ENCODE results near the gene MOBP.

Gene MOBP

GRCh38 chr3:39491733-39492350 lies 24.4 kb downstream of the MOBP start:
- no peak for TF ChIP-seq CTCF (IDR thresholded peaks at IDR 0.05; ENCODE audit: low read depth, low read length, missing control alignments)
- no peak for DNase-seq (ENCODE audit: extremely low read depth, low read depth)
- no peak overlapping the region for H3K4me3 ChIP-seq (replicated peaks; ENCODE audit: low read depth, low read length)

GRCh38 chr3:39494781-39495180 lies 27.3 kb downstream of the MOBP start:
- no peak for DNase-seq (ENCODE audit: extremely low read depth, low read depth)
- no peak for TF ChIP-seq CTCF (IDR thresholded peaks at IDR 0.05; ENCODE audit: low read depth, low read length, missing control alignments)
- H3K4me3 ChIP-seq (replicated peaks; ENCODE audit: low read depth, low read length), result no peak overlapping the region

GRCh38 chr3:39497753-39498152 lies 30.3 kb downstream of the MOBP start:
- no peak overlapping the region for H3K4me3 ChIP-seq (replicated peaks; ENCODE audit: low read depth, low read length)

GRCh38 chr3:39499651-39500273 lies 32.3 kb downstream of the MOBP start:
- no peak for TF ChIP-seq CTCF (IDR thresholded peaks at IDR 0.05; ENCODE audit: low read depth, low read length, missing control alignments)
- no peak overlapping the region for H3K4me3 ChIP-seq (replicated peaks; ENCODE audit: low read depth, low read length)
- no peak for DNase-seq (ENCODE audit: extremely low read depth, low read depth)

More at GRCh38 chr3:39497753-39498152, 30.3 kb downstream of the MOBP start:
- TF ChIP-seq CTCF (IDR thresholded peaks at IDR 0.05; ENCODE audit: low read depth, low read length, missing control alignments), result no peak
- DNase-seq (ENCODE audit: extremely low read depth, low read depth), result no peak

- no peak overlapping the region for H3K4me3 ChIP-seq (replicated peaks; ENCODE audit: low read depth, low read length)
- no peak for TF ChIP-seq CTCF (IDR thresholded peaks at IDR 0.05; ENCODE audit: low read depth, low read length, missing control alignments)
- DNase-seq (ENCODE audit: extremely low read depth, low read depth), result no peak
Observed at GRCh38 chr3:39501059-39501458, 33.6 kb downstream of the MOBP start.

GRCh38 chr3:39501968-39502837 lies 34.7 kb downstream of the MOBP start:
- H3K4me3 ChIP-seq (replicated peaks; ENCODE audit: low read depth, low read length), result no peak overlapping the region
- TF ChIP-seq CTCF (IDR thresholded peaks at IDR 0.05; ENCODE audit: low read depth, low read length, missing control alignments), result no peak

More at GRCh38 chr3:39501968-39502837, 34.7 kb downstream of the MOBP start:
- no peak for DNase-seq (ENCODE audit: extremely low read depth, low read depth)

All from HFF-Myc (cell line).